Activated naive CD8-positive, alpha-beta T cell treated with anti-CD3 and anti-CD28 coated beads, Interleukin-2, amount 50 U/mL, for 16 hours (primary cell): Measurements from ENCODE around the gene ASB1.

Experiments
- DNase-seq: peaks from one replicate; pipeline ENCODE4 v3.0.0-alpha.2; 2020; ENCODE audit warnings: low read depth, low spot score

The ASB1 gene

GRCh38 chr2:238426568-238427434, at the start of gene ASB1:
Gene ASB1 (plus strand): TSS chr2:238426927. CDS start chr2:238427071, 144 bp downstream.
- DNase-seq = peak; percentile 65

- no peak for DNase-seq
Observed at GRCh38 chr2:238378230-238379095, 48.3 kb upstream of the ASB1 start.

- DNase-seq = no peak
Observed at GRCh38 chr2:238379096-238379810, 47.5 kb upstream of the ASB1 start.

- DNase-seq = no peak
Observed at GRCh38 chr2:238380336-238380735, 46.4 kb upstream of the ASB1 start.

- DNase-seq = no peak
Observed at GRCh38 chr2:238380785-238381184, 45.9 kb upstream of the ASB1 start.

- DNase-seq = no peak
Observed at GRCh38 chr2:238381341-238382115, 45.2 kb upstream of the ASB1 start.

GRCh38 chr2:238382381-238382781, 44.3 kb upstream of the ASB1 start:
- DNase-seq = no peak

GRCh38 chr2:238383135-238383534, 43.6 kb upstream of the ASB1 start:
- DNase-seq = no peak

GRCh38 chr2:238383743-238384380, 42.9 kb upstream of the ASB1 start:
- no peak for DNase-seq

- DNase-seq = no peak
Observed at GRCh38 chr2:238387332-238387731, 39.4 kb upstream of the ASB1 start.

GRCh38 chr2:238388794-238389193, 37.9 kb upstream of the ASB1 start:
- no peak for DNase-seq

- no peak for DNase-seq
Observed at GRCh38 chr2:238389988-238390589, 36.6 kb upstream of the ASB1 start.

GRCh38 chr2:238391042-238391689, 35.6 kb upstream of the ASB1 start:
- DNase-seq = no peak

- no peak for DNase-seq
Observed at GRCh38 chr2:238396663-238397062, 30.1 kb upstream of the ASB1 start.

- no peak for DNase-seq
Observed at GRCh38 chr2:238397356-238397755, 29.4 kb upstream of the ASB1 start.

GRCh38 chr2:238398577-238398976, 28.1 kb upstream of the ASB1 start:
- DNase-seq = no peak

- no peak for DNase-seq
Observed at GRCh38 chr2:238399094-238399493, 27.6 kb upstream of the ASB1 start.

GRCh38 chr2:238401551-238401950, 25.2 kb upstream of the ASB1 start:
- DNase-seq = no peak

- DNase-seq = no peak
Observed at GRCh38 chr2:238403632-238404405, 22.9 kb upstream of the ASB1 start.
